Measurements from ENCODE around the gene SPACA9.

SPACA9 gene

DNA sequence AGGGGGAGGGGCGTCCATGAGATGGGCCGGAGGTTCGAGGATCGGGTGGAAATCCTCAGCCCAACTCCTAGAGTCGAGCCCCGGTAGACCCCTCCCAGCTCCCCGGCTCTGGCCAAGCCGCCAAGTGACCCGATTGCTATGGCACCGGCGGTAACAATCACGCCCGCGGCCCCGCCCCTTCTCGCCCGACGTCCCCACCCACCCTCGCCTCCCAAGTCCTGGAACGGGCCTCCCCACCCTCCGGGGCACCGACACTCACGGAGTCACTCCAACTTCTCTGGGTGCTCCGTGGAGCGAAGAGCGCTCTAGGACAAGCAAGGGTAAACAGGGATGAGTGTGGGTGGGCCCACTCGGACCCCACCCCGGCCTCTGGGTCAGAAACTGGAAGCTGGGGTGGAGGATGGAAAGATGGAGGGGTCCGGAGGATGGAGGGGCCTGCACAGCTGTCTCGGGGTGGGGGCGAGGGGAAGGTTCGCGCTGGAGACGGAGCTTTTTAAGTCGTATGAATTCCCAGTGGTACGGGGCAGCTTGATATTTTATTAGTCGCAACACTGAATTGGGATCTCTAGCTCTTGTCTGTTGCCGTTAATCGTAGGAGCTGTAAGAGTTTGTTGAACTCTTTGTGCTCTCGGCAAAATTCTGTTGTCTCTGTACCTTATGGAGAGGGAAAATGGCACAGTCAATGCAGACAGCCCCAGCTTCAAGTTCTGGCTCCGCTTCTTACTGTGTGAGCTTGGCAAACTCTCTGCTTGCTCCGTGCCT, at the start of gene SPACA9:
SPACA9 (plus strand) TSS at position 204 of the 762 bp plus-strand sequence. CDS start 5,050 bp downstream, outside the sequence.
- in situ Hi-C loops (cut with MboI; ENCODE audit: low pct_unique_long_range_greater_than_20kb, low sequenced_read_pairs), result no loop called here
- DNase-seq, result no peak

GRCh38 chr9:132832171-132832881, 46.4 kb upstream of the SPACA9 start:
- in situ Hi-C loops (cut with MboI; ENCODE audit: low pct_unique_long_range_greater_than_20kb, low sequenced_read_pairs), result no loop called here
- DNase-seq, result no peak

DNA sequence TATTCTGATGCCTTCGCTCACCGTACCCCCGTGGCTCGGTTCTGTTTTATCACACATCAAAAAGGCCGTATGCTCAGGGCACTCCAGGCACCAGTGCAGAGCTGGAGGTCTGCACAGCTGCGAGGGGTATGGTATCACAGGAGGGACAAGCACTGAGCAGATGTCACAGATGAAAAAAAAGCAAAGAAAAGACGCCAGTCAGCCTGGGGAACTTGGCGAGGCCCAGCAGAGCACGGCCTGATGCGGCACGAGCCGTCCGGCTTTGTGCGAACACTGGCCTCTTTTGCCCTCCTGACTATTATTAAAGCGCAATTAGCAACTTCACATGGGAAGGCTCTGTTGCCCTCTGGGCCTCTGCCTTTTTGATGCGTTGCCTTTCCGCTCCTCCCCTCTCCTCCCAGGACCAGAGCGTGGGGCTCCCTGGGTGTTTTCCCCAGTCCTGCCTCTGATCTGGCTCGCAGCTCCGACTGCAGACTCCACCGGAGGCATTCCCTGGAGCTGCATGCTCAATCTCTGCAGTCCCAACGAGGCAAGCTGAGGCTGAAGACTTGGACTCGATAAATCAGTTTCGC, 45.1 kb upstream of the SPACA9 start:
- no peak for DNase-seq
- in situ Hi-C loops (cut with MboI; ENCODE audit: low pct_unique_long_range_greater_than_20kb, low sequenced_read_pairs), result no loop called here

DNA sequence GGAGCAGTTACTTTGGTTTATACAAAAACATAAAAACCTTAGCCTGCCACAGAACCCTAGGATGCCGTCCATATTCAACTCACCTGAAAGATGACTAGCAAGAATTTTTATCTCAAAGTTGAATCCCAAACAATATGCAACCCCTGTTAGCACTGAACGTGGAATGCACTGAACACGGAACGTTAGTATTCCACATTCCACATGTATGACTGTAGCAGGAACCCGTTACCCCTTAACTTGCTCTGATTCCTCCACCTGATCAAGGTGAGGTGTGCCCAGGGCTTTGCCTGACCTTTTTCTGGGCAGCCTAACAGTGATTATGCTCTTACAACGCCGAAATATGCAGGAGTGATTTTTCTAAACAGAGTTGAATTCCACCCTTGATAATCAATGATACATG, 44.4 kb upstream of the SPACA9 start:
- no peak for DNase-seq
- in situ Hi-C loops (cut with MboI; ENCODE audit: low pct_unique_long_range_greater_than_20kb, low sequenced_read_pairs), result no loop called here

GRCh38 chr9:132837501-132838286, 41.0 kb upstream of the SPACA9 start:
- peak; percentile 21 for DNase-seq
- in situ Hi-C loops (cut with MboI; ENCODE audit: low pct_unique_long_range_greater_than_20kb, low sequenced_read_pairs), result no loop called here

- in situ Hi-C loops (cut with MboI; ENCODE audit: low pct_unique_long_range_greater_than_20kb, low sequenced_read_pairs), result no loop called here
- no peak for DNase-seq
These were observed 40.4 kb upstream of the SPACA9 start for GRCh38 chr9:132838291-132838690.

GRCh38 chr9:132840980-132841379, 37.7 kb upstream of the SPACA9 start:
- no peak for DNase-seq
- in situ Hi-C loops (cut with MboI; ENCODE audit: low pct_unique_long_range_greater_than_20kb, low sequenced_read_pairs), result no loop called here

DNA sequence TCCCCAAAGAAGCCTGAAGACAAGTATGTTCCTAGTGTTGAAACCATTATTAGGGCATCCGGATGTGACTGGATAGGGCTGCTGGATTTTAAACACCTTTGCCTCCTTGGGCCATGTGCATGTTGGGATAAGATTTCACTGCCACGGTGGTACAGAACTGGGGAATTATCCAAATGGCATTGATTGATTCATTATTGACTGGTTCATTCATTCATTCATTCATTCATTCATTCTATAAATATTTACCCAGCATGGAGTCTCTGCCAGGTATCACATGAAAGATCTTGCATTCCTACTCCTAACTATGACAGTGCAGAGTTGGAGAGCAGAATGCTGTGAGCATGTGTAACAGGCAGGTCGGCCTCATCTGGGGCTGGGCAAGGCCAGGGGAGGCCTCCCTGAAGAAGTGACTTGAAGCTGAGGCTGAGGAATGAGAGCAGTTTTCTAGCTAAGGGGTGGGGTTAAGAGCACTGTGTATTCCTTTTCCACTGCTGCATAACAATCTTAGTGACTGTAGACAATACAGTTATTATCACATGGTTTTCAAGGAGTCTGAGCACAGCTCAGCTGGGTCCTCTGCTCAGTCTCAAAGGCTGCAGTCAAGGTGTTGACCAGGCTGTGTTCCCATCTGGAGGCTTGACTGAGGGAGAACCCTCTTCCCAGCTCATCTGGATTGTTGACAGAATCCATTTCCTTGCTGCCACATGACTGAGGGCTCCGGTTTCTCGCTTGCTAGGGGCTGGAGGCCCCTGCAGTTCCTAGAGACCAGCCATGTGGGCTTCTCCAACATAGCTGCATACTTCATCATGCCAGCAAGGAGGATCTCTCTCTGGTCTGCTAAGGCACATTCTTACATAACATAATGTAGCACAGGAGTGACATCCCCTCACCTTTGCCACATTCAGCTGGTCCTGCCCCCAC, 36.3 kb upstream of the SPACA9 start:
- in situ Hi-C loops (cut with MboI; ENCODE audit: low pct_unique_long_range_greater_than_20kb, low sequenced_read_pairs), result no loop called here

DNA sequence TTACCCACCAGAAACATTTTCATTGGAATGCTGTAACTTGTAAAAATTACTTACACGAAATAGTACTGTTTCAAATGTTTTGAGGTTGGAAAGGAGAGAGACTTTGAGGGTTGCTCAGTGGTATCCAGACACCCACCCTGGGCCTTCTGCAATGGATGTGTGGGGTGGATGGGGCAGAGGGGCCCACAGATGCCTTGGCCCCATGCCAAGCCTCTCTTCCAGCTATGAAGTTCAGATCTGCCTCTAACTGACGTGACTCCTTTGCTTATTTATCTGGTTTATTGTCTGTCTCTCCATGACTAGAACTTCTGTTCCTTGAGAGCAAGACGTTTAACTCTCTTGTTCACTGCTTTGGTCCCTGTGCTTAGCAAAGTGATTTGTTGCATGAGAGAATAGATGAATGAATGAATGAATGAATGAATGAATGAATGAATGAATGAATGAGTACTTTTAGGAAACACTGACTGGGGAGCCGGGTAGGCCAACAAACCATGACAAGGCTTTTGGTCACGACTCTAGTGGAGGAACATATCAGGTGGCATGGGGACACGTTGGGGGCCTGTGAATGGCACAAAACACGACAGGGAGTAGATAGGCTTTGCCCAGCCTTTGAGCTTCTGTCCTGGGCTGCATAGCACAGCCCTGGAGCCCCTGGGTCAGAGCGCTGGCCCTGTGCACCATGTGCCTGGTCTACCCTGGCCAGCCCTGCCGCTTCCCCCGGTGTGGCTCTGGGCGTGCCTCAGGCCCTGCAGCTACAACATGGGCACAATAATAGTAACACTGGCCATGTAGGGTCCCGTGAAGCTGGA, 32.4 kb upstream of the SPACA9 start:
- in situ Hi-C loops (cut with MboI; ENCODE audit: low pct_unique_long_range_greater_than_20kb, low sequenced_read_pairs), result no loop called here
- no peak for DNase-seq

More for the DNA sequence above, 36.3 kb upstream of the SPACA9 start:
- DNase-seq, result no peak

- in situ Hi-C loops (cut with MboI; ENCODE audit: low pct_unique_long_range_greater_than_20kb, low sequenced_read_pairs), result no loop called here
- DNase-seq, result no peak
These were observed 31.7 kb upstream of the SPACA9 start for GRCh38 chr9:132846918-132847515.

- in situ Hi-C loops (cut with MboI; ENCODE audit: low pct_unique_long_range_greater_than_20kb, low sequenced_read_pairs), result no loop called here
- DNase-seq, result no peak
These were observed 29.5 kb upstream of the SPACA9 start for GRCh38 chr9:132849185-132849706.

- in situ Hi-C loops (cut with MboI; ENCODE audit: low pct_unique_long_range_greater_than_20kb, low sequenced_read_pairs), result no loop called here
- DNase-seq, result no peak
These were observed 25.2 kb upstream of the SPACA9 start for GRCh38 chr9:132853482-132853881.

DNA sequence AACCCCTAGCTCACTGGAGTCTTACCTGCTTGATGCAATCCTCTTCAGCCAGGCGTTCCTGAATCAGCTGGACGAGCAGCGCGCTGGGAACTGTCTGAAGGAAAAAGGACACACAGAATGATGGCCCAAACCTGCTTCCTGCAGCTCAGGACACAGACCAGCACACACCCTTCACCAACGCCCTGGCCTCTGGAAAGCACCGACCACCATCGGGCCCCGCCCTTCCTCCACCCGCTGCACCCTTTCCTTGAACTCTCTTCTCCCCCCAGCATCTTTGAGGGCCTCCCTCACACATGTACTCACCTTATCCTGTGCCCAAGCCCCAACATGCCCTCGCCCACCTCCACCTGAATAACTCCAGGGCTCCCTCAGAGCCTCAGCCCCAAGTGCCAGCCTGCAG, 23.9 kb upstream of the SPACA9 start:
- DNase-seq, result no peak
- in situ Hi-C loops (cut with MboI; ENCODE audit: low pct_unique_long_range_greater_than_20kb, low sequenced_read_pairs), result no loop called here

GRCh38 chr9:132855904-132856303, 22.8 kb upstream of the SPACA9 start:
- in situ Hi-C loops (cut with MboI; ENCODE audit: low pct_unique_long_range_greater_than_20kb, low sequenced_read_pairs), result no loop called here
- no peak for DNase-seq

DNA sequence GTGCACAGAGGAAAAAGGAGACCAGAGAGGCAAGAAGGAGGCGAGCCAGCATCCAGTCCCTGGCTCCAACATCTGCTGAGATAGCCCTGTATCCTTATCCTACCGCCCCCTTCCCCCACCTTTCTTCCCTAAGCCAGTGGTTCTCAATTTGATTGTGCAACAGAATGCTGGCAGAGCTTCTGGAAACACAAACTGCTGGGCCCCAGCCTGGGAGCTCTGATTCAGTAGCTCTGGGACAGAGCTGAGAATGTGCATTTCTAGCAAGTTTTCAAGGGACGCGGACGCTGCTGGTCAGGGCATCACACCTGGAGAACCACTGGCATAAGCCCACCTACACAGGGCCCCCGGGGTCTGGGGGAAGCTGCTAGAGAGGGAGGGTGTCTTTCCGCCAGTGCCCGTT, 21.7 kb upstream of the SPACA9 start:
- in situ Hi-C loops (cut with MboI; ENCODE audit: low pct_unique_long_range_greater_than_20kb, low sequenced_read_pairs), result no loop called here
- no peak for DNase-seq

- DNase-seq, result no peak
- in situ Hi-C loops (cut with MboI; ENCODE audit: low pct_unique_long_range_greater_than_20kb, low sequenced_read_pairs), result no loop called here
These were observed 20.9 kb upstream of the SPACA9 start for GRCh38 chr9:132857616-132858342.

DNA sequence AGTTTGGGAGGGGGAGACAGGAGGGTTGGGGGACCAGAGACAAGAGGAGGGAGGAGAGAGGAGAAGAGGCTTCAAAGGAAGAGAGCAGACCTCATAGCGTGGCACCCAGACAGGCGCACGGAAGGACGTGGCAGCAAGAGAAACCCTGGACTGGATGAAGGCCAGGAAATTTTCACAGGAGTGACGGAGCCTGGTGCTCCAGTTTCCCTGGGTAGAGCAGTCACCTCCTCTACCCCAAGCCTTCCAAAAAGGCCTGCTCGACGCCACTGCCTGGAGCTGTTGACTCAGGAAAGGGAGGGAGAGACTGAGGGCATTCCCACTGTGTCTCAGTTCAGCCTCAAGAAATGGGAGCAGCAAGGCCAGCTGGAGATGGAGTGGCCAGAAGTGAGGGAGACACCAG, 19.9 kb upstream of the SPACA9 start:
- in situ Hi-C loops (cut with MboI; ENCODE audit: low pct_unique_long_range_greater_than_20kb, low sequenced_read_pairs), result no loop called here
- no peak for DNase-seq

Measured in KBM-7 (cell line).